DLD1 (cell line): ENCODE results near the gene MAP3K14.

Source experiments
- in situ Hi-C: cut with HindIII; loops from 2 replicates; pipeline ENCODE4 v1.10.0; 2017; ENCODE audit warnings: low sequenced_read_pairs

Gene MAP3K14

GRCh38 chr17:45240905-45241327 is 75.9 kb downstream of the MAP3K14 start:
- in situ Hi-C loops, result no loop called here

- in situ Hi-C loops, result no loop called here
These were observed 78.6 kb downstream of the MAP3K14 start for GRCh38 chr17:45238155-45238774.

GRCh38 chr17:45237686-45238085 is 79.1 kb downstream of the MAP3K14 start:
- in situ Hi-C loops, result no loop called here

GRCh38 chr17:45236282-45236606 is 80.6 kb downstream of the MAP3K14 start:
- in situ Hi-C loops, result no loop called here

GRCh38 chr17:45235416-45236281 is 81.2 kb downstream of the MAP3K14 start:
- in situ Hi-C loops, result no loop called here

- in situ Hi-C loops, result no loop called here
These were observed 82.0 kb downstream of the MAP3K14 start for GRCh38 chr17:45234641-45235415.

- in situ Hi-C loops, result no loop called here
These were observed 83.3 kb downstream of the MAP3K14 start for GRCh38 chr17:45233423-45233924.

- in situ Hi-C loops, result no loop called here
These were observed 84.1 kb downstream of the MAP3K14 start for GRCh38 chr17:45232514-45233422.

- in situ Hi-C loops, result no loop called here
These were observed 85.2 kb downstream of the MAP3K14 start for GRCh38 chr17:45231481-45232116.

- in situ Hi-C loops, result no loop called here
These were observed 85.9 kb downstream of the MAP3K14 start for GRCh38 chr17:45230787-45231480.

GRCh38 chr17:45230410-45230786 is 86.4 kb downstream of the MAP3K14 start:
- in situ Hi-C loops, result no loop called here

- in situ Hi-C loops, result no loop called here
These were observed 87.0 kb downstream of the MAP3K14 start for GRCh38 chr17:45229681-45230409.

GRCh38 chr17:45228763-45229539 is 87.9 kb downstream of the MAP3K14 start:
- in situ Hi-C loops, result no loop called here

GRCh38 chr17:45227926-45228762 is 88.7 kb downstream of the MAP3K14 start:
- in situ Hi-C loops, result no loop called here

GRCh38 chr17:45227101-45227925 is 89.5 kb downstream of the MAP3K14 start:
- in situ Hi-C loops, result no loop called here

GRCh38 chr17:45226576-45226975 is 90.2 kb downstream of the MAP3K14 start:
- in situ Hi-C loops, result no loop called here
